Pancreas (tissue), 10 donors: ENCODE data around the gene IQGAP2. TPM values are rescaled to one million over a fixed set of nuclear protein-coding genes. Genes with fewer than 3 reads are reported as not detected.
"Not testable (repeated sequence)": the region's sequence is repeated elsewhere in the genome, so short reads cannot be mapped to it uniquely, and the experiment has no call there.

Experiments
- ATAC-seq, 4 donors: fragments of 200-7000 bp; cut with Tn5 transposase; one replicate each; pipeline versions ENCODE4 v1.8.0 to v1.9.1; 2020; ENCODE audit warnings: mild to moderate bottlenecking in 4 of 4, moderate library complexity in 4 of 4
- DNase-seq, 6 donors: peaks; one replicate each; pipeline ENCODE4 v3.0.0-alpha.2; 2020
- FAIRE-seq: peaks from 2 replicates; lab custom pipeline; 2012; peaks lifted over from hg19 to GRCh38; lab: Jason Lieb, UNC
- H3K27ac ChIP-seq, 4 donors: fragments of 200-600 bp; sonication (generic); 1 replicate in 3 of 4; 2 replicates in 1 of 4; pipeline versions ENCODE4 v1.5.0 to v1.8.0; 2020
- H3K27me3 ChIP-seq, 4 donors: fragments of 200-600 bp; one replicate each; pipeline ENCODE4 v1.8.0; 2021
- H3K36me3 ChIP-seq, 3 donors: fragments of 200-600 bp; sonication (generic) in 1 of 3; one replicate each; pipeline versions ENCODE4 v1.5.0 to v1.8.0; 2020 to 2021
- H3K4me1 ChIP-seq, 3 donors: fragments of 200-600 bp; one replicate each; pipeline ENCODE4 v1.8.0; 2021
- H3K4me3 ChIP-seq, 4 donors: fragments of 200-600 bp; sonication (generic) in 2 of 4; one replicate each; pipeline versions ENCODE4 v1.5.0 to v1.8.0; 2020 to 2021
- H3K9me3 ChIP-seq, 4 donors: fragments of 200-600 bp; one replicate each; pipeline ENCODE4 v1.8.0; 2021
- WGBS, 2 donors: extraction: QIAGEN DNeasy Blood & Tissue Kit; methylation state at CpG; one replicate each; pipeline ENCODE4 v1.1.7; 2013; 5-methylcytosine and 5-hydroxymethylcytosine counted together
- intact Hi-C, 3 donors: fragments of 100-400 bp; cut with DNase I; formaldehyde crosslinking; loops; one replicate each; pipeline versions ENCODE4 v1.11.1 to v1.14.2; 2022
- polyA plus RNA-seq, 2 donors: library from polyadenylated mRNA; stranded (reverse); fragments of 200-250 nt; gene quantifications; one replicate each; pipeline ENCODE4 v1.2.3, GENCODE V29; 2013
- total RNA-seq, 6 donors: library from RNA; stranded (reverse); fragmentation: NEBNext Ultra II Directional in 4 of 6; extraction: Animal tissue kit (Norgen Biotek cat#: 25700) in 4 of 6; gene quantifications; one replicate each; pipeline versions ENCODE4 v1.2.1 to v1.2.4, GENCODE V29; 2021 to 2023
- TF ChIP-seq, protein P1 (sequence below), 4 donors: fragments of 200-600 bp; sonication (generic) in 3 of 4; IDR thresholded peaks; one replicate each; pipeline versions ENCODE4 v1.5.0 to v1.8.0; 2021; ENCODE audit warnings: antibody characterized with exemption in 4 of 4
- donor health status: healthy with polysubstance abuse.
- donor health status: DM: no; HTN: no; CAD: no; lungs with moderate emphysema.
- donor health status: DM: no; HTN: no; CAD: no.
- donor health status: control.
- donor health status: control.
- donor health status: Bipolar disorder and iron deficiency.
- donor health status: DM: yes; HTN: yes; CAD: no.
- donor health status: DM: no; HTN: no; CAD: no.
- donor health status: DM: no; HTN: no; CAD: no.
- donor health status: DM: yes; HTN: yes; CAD: no.

The IQGAP2 gene
- total and polyA plus RNA-seq, 8 donors: 14.4 to 54.0 (median 35.2) TPM

DNA sequence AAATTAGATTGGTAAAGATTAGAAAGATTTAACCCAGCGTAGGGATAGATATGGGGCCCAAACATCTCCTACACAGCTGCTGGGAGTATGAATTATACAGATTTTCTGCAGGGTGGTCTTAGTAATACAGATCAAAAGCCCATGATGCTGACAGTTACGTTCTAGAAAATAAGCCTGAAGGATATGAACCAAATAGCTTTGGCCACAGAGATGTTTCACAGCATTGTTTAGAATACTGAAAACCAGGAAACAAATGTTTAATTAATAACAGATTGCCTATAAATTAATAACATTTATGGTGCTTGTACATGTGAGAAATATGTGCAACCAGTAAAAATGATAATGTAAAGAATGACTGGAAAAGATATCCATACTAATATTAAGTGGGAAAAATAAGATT, 195.4 kb downstream of the IQGAP2 start:
- Histone ChIP-seq H3K27me3 (no peaks in the 10 kb centered on the region), H3K4me1 (no peaks in the 10 kb centered on the region), H3K36me3 (peaks cover 0 to 3% (median 1%) of the 10 kb centered on the region in 3 donors), H3K27ac (no peak overlapping the region), H3K9me3 (no peaks in the 10 kb centered on the region), H3K4me3 (no peak overlapping the region)
- FAIRE-seq (no peak), ATAC-seq (no peak), DNase-seq (no peak)
- intact Hi-C loops: no loop called here
- TF ChIP-seq, protein P1, sequence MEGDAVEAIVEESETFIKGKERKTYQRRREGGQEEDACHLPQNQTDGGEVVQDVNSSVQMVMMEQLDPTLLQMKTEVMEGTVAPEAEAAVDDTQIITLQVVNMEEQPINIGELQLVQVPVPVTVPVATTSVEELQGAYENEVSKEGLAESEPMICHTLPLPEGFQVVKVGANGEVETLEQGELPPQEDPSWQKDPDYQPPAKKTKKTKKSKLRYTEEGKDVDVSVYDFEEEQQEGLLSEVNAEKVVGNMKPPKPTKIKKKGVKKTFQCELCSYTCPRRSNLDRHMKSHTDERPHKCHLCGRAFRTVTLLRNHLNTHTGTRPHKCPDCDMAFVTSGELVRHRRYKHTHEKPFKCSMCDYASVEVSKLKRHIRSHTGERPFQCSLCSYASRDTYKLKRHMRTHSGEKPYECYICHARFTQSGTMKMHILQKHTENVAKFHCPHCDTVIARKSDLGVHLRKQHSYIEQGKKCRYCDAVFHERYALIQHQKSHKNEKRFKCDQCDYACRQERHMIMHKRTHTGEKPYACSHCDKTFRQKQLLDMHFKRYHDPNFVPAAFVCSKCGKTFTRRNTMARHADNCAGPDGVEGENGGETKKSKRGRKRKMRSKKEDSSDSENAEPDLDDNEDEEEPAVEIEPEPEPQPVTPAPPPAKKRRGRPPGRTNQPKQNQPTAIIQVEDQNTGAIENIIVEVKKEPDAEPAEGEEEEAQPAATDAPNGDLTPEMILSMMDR (IDR thresholded peaks at IDR 0.05): no peak
- 83 to 87% methylated on average over 2 of the region's 2 CpGs for WGBS, 2 donors

DNA sequence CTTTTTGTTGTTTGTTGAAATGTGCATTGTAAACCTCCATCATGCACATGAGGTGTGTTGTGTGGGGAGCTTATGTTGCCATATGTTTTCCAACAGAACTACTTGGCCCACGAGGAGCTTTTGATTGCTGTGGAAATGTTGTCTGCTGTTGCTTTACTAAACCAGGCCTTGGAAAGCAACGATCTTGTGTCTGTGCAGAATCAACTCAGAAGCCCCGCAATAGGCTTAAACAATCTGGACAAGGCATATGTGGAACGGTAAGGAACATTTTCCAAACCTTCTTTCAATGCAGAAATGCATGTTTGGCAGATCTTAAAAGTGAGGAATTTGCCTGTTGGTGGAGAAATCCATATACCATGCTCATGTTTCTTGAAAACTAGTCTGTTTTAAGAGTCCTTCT, 197.6 kb downstream of the IQGAP2 start:
- Histone ChIP-seq H3K27me3 (no peaks in the 10 kb centered on the region), H3K4me1 (no peaks in the 10 kb centered on the region), H3K36me3 (peaks cover 0 to 3% (median 0%) of the 10 kb centered on the region in 3 donors), H3K9me3 (no peaks in the 10 kb centered on the region), H3K4me3 (no peak overlapping the region), H3K27ac (no peak overlapping the region)
- ATAC-seq (no peak), DNase-seq (no peak), FAIRE-seq (no peak)
- intact Hi-C loops: loop anchor here in 1 of 3 donors (10.0 kb wide), 1 partner anchor 174 kb away; no protein-coding TSS in a partner anchor
- 67 to 78% methylated on average over 4 of the region's 4 CpGs for WGBS, 2 donors
- TF ChIP-seq, protein P1 (IDR thresholded peaks at IDR 0.05): no peak

DNA sequence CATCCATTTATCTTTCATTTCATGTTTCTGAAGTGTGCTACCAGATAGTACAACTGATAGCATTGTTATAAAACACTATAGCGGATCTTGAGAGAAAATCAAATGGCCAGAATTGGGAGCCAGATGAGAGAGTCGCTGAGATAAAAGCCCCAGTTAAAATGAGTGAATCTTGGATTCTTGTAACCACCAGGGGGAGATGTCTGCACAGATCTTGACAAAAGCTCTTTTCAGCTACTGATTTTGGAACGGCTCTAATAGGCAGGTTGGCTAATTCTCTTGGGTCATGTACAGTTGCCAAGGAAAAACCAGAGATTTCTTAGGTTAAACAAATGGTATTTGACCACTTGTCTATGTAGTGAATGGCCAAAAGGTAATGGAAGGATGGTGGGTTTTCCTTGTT, 198.4 kb downstream of the IQGAP2 start:
- TF ChIP-seq, protein P1 (IDR thresholded peaks at IDR 0.05): peak; percentile 41 to 67 (median 44)
- Histone ChIP-seq H3K27me3 (no peaks in the 10 kb centered on the region), H3K27ac (no peak overlapping the region), H3K9me3 (no peaks in the 10 kb centered on the region), H3K4me3 (no peak overlapping the region), H3K36me3 (peaks cover 0 to 3% (median 0%) of the 10 kb centered on the region in 3 donors), H3K4me1 (no peaks in the 10 kb centered on the region)
- ATAC-seq (peak in 3 of 4 donors; percentile 82 to 87 (median 86)), DNase-seq (no peak), FAIRE-seq (no peak)
- 29 to 31% methylated on average over 3 of the region's 3 CpGs for WGBS, 2 donors
- intact Hi-C loops: loop anchor here in 1 of 3 donors (10.0 kb wide), 1 partner anchor 173 kb away; no protein-coding TSS in a partner anchor

DNA sequence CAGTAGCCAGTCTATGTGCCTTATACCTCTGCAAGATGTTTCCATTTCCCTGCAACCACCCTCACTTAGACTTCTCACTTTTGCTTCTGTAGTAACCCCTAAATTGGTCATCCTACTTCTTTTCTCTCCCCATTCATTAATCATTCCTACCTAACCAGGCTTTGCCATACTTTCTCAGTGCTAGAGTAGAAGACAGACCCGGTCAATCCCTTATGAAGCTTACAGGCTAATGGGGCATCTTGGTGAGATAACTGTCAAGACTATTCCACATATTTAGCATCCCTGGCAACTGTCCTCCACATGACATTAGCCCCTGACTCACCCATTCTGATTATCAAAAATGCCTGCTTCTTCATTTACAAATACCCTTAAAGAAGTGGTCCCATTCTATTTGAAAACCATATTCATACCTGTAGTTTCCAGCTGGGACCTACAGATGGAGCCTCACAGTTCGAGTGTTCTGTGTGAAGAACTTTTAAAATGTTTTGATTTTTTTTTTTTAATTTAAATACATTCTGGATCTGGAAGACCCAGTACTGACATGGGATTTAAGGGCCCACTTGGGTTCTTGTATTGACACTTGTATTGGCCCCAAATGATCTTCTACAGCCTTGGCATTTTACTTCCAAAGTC, 199.1 kb downstream of the IQGAP2 start:
- Histone ChIP-seq H3K4me1 (no peaks in the 10 kb centered on the region), H3K27me3 (no peaks in the 10 kb centered on the region), H3K9me3 (no peaks in the 10 kb centered on the region), H3K4me3 (no peak overlapping the region), H3K27ac (no peak overlapping the region), H3K36me3 (peaks cover 0 to 6% (median 3%) of the 10 kb centered on the region in 3 donors)
- 82 to 85% methylated on average over 2 of the region's 2 CpGs for WGBS, 2 donors
- DNase-seq (no peak), FAIRE-seq (no peak), ATAC-seq (no peak)
- TF ChIP-seq, protein P1 (IDR thresholded peaks at IDR 0.05): no peak
- intact Hi-C loops: loop anchor here in 1 of 3 donors (10.0 kb wide), 1 partner anchor 173 kb away; no protein-coding TSS in a partner anchor

DNA sequence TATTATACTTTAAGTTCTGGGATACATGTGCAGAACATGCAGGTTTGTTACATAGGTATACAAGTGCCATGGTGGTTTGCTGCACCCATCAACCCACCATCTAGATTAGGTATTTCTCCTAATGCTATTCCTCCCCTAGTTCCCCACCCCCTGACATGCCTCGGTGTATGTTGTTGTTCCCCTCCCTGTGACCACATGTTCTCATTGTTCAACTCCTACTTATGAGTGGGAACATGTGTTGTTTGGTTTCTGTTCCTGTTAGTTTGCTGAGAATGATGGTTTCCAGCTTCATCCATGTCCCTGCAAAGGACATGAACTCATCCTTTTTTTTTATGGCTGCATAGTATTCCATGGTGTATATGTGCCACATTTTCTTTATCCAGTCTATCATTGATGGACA, 200.9 kb downstream of the IQGAP2 start:
- intact Hi-C loops: loop anchor here in 1 of 3 donors (10.0 kb wide), 1 partner anchor 171 kb away; no protein-coding TSS in a partner anchor
- DNase-seq: not testable (repeated sequence)
- WGBS, 2 donors: 95 to 96% methylated on average over 1 of the region's 1 CpG

More for the DNA sequence above, 200.9 kb downstream of the IQGAP2 start:
- H3K27ac ChIP-seq, ATAC-seq, H3K4me1 ChIP-seq, FAIRE-seq, H3K4me3 ChIP-seq, H3K9me3 ChIP-seq, H3K27me3 ChIP-seq: not testable (repeated sequence)
- H3K36me3 ChIP-seq: peaks cover 0 to 12% (median 3%) of the 10 kb centered on the region in 3 donors
